Fibroblast of pulmonary artery (primary cell): ENCODE data around the gene IL22RA2.
"Not testable (repeated sequence)": the region's sequence is repeated elsewhere in the genome, so short reads cannot be mapped to it uniquely, and the experiment has no call there.

Experiments
- DNase-seq: peaks from one replicate; pipeline ENCODE4 v3.0.0-alpha.2; 2010; ENCODE audit warnings: low read depth
- H3K4me3 ChIP-seq: replicated peaks from 2 replicates; pipeline ENCODE4 v1.5.1; 2011; ENCODE audit warnings: low read depth, mild to moderate bottlenecking, control low read depth, low read length, moderate library complexity
- CTCF ChIP-seq: IDR thresholded peaks from 2 replicates; pipeline ENCODE4 v1.5.1; 2011; ENCODE audit warnings: mild to moderate bottlenecking, control low read depth, low read length, inconsistent platforms; ENCODE audit errors: missing control alignments

Gene IL22RA2

GRCh38 chr6:137116807-137117206, 56.6 kb downstream of the IL22RA2 start:
- no peak overlapping the region for H3K4me3 ChIP-seq
- no peak for DNase-seq
- no peak for TF ChIP-seq CTCF

- no peak overlapping the region for H3K4me3 ChIP-seq
- no peak for TF ChIP-seq CTCF
- no peak for DNase-seq
Observed at GRCh38 chr6:137115658-137116057, 57.8 kb downstream of the IL22RA2 start.

- DNase-seq, result peak; percentile 37
- no peak for TF ChIP-seq CTCF
- H3K4me3 ChIP-seq, result no peak overlapping the region
Observed at GRCh38 chr6:137112067-137112355, 61.4 kb downstream of the IL22RA2 start.

- no peak for TF ChIP-seq CTCF
- DNase-seq, result no peak
- no peak overlapping the region for H3K4me3 ChIP-seq
Observed at GRCh38 chr6:137111296-137112066, 62.0 kb downstream of the IL22RA2 start.

GRCh38 chr6:137107767-137108105, 65.7 kb downstream of the IL22RA2 start:
- H3K4me3 ChIP-seq, result no peak overlapping the region
- no peak for TF ChIP-seq CTCF
- no peak for DNase-seq

GRCh38 chr6:137107047-137107766, 66.2 kb downstream of the IL22RA2 start:
- DNase-seq, H3K4me3 ChIP-seq: not testable (repeated sequence)

GRCh38 chr6:137106183-137106582, 67.3 kb downstream of the IL22RA2 start:
- H3K4me3 ChIP-seq, result no peak overlapping the region
- no peak for DNase-seq
- no peak for TF ChIP-seq CTCF
